H1 (cell line): ENCODE measurements around the gene CA5A.

ENCODE experiments used
- EZH2 ChIP-seq: fragments of 200-600 bp; sonication (generic); IDR thresholded peaks from 2 replicates; pipeline ENCODE4 v1.7.1; 2012; ENCODE audit warnings: low read depth, mild to moderate bottlenecking, moderate library complexity, low read length, inconsistent platforms; ENCODE audit not compliant: severe bottlenecking
- GABPA ChIP-seq: IDR thresholded peaks from 2 replicates; pipeline ENCODE4 v1.6.1; 2011; ENCODE audit warnings: mild to moderate bottlenecking, low read length, moderate library complexity, borderline replicate concordance; ENCODE audit not compliant: insufficient read depth
- TF ChIP-seq, protein P1 (sequence below), 3 experiments: IDR thresholded peaks; 1 replicate in 2 of 3; 2 replicates in 1 of 3; pipeline versions ENCODE4 v1.5.1 to v1.6.1; 2011; ENCODE audit warnings: low read length in 3 of 3, mild to moderate bottlenecking in 3 of 3, inconsistent platforms in 2 of 3, low read depth in 1 of 3, moderate library complexity in 1 of 3; ENCODE audit not compliant: insufficient read depth in 1 of 3; ENCODE audit errors: control extremely low read depth in 1 of 3

DNA sequence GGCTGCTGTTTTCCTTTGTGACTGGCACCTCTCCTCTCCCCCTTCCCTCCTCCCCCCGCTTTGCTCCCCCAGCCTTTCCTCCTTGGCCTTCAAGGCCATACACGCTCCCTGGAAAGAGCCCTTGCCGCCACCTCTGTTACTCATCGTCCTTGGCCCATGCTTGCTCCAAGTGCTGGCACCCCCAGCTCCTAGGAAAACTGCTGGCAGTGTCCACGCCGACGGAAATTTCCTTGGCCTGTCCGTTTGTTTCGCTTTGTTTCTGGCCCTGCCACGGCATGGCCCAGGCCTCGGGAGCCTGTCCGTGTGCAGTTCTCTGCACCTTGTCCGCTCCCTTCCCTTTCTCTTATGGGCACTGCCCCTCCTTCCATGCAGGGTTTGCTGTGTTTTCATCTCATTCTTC lies 18.0 kb downstream of the CA5A start:
- TF ChIP-seq, protein P1, sequence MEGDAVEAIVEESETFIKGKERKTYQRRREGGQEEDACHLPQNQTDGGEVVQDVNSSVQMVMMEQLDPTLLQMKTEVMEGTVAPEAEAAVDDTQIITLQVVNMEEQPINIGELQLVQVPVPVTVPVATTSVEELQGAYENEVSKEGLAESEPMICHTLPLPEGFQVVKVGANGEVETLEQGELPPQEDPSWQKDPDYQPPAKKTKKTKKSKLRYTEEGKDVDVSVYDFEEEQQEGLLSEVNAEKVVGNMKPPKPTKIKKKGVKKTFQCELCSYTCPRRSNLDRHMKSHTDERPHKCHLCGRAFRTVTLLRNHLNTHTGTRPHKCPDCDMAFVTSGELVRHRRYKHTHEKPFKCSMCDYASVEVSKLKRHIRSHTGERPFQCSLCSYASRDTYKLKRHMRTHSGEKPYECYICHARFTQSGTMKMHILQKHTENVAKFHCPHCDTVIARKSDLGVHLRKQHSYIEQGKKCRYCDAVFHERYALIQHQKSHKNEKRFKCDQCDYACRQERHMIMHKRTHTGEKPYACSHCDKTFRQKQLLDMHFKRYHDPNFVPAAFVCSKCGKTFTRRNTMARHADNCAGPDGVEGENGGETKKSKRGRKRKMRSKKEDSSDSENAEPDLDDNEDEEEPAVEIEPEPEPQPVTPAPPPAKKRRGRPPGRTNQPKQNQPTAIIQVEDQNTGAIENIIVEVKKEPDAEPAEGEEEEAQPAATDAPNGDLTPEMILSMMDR (IDR thresholded peaks at IDR 0.05; ENCODE audit: control extremely low read depth in 1 of 3, insufficient read depth in 1 of 3, low read depth in 1 of 3, low read length in 3 of 3), result no peak
- TF ChIP-seq GABPA (no peak), EZH2 (no peak)
